PC-3 (cell line): ENCODE measurements around the gene GIMAP2.

ENCODE experiments used
- EZH2 ChIP-seq: fragments of 300-600 bp; sonication (generic); IDR thresholded peaks from one replicate; pipeline ENCODE4 v1.6.1; 2017; ENCODE audit warnings: antibody characterized with exemption, mild to moderate bottlenecking, low read length; ENCODE audit not compliant: unreplicated experiment
- EZH2phosphoT487 ChIP-seq: fragments of 300-600 bp; sonication (generic); IDR thresholded peaks from 2 replicates; pipeline ENCODE4 v1.6.1; 2018; ENCODE audit warnings: mild to moderate bottlenecking, antibody characterized with exemption, low read length, borderline replicate concordance
- TF ChIP-seq, protein P1 (sequence below): fragments of 300-600 bp; sonication (generic); conservative IDR thresholded peaks from 2 replicates; pipeline ENCODE4 v1.5.1; 2017; ENCODE audit warnings: antibody characterized with exemption, low read depth, mild to moderate bottlenecking, low read length

DNA sequence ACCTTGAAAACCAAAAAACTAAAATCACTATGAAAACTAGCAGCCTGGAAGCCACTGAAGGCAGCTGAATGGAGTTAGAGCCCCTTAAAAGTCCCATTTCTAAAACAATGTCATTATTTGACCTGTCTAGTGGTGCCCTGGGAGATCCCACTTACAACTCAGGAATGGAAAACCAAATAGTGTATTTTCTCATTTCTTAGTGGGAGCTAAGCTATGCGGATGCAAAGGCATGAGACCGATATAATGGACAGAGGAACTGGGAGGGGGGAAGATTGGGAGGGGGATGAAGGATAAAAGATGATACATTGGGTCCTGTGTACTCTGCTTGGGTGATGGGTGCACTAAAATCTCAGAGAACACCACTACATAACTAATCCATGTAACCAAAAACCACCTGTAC lies 9.8 kb upstream of the GIMAP2 start:
- TF ChIP-seq, protein P1, sequence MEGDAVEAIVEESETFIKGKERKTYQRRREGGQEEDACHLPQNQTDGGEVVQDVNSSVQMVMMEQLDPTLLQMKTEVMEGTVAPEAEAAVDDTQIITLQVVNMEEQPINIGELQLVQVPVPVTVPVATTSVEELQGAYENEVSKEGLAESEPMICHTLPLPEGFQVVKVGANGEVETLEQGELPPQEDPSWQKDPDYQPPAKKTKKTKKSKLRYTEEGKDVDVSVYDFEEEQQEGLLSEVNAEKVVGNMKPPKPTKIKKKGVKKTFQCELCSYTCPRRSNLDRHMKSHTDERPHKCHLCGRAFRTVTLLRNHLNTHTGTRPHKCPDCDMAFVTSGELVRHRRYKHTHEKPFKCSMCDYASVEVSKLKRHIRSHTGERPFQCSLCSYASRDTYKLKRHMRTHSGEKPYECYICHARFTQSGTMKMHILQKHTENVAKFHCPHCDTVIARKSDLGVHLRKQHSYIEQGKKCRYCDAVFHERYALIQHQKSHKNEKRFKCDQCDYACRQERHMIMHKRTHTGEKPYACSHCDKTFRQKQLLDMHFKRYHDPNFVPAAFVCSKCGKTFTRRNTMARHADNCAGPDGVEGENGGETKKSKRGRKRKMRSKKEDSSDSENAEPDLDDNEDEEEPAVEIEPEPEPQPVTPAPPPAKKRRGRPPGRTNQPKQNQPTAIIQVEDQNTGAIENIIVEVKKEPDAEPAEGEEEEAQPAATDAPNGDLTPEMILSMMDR, result no peak
- TF ChIP-seq EZH2 (no peak), EZH2phosphoT487 (no peak)
